SK-N-DZ (cell line): ENCODE measurements around the gene CTXN1.
"Not testable (repeated sequence)": the region's sequence is repeated elsewhere in the genome, so short reads cannot be mapped to it uniquely, and the experiment has no call there.

Source experiments
- DNase-seq: peaks from one replicate; pipeline ENCODE4 v3.0.0-alpha.2; 2015; ENCODE audit warnings: low spot score

The CTXN1 gene

DNA sequence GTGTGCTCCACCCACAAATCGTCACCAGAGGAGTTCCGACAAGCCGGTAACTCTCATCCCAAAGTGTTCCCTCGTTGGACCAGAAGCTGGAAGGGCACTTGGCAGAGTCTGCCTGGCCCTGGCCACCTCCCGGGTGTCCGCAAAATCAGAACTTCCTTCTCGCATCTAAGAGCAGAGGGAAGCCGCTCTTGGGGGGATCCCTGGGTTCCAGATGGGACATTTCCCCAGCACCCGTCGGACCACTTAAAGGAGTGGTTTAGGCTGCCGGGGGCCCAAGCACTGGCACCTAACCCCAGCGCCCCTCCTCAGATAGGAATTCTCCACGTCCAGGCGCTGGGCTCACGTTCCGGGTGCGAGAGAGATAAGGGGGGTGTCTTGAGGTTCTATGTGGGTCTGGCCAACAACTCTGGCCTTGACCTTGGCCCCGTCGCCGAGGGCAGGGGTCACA is 23.1 kb downstream of the CTXN1 start:
- DNase-seq: no peak

DNA sequence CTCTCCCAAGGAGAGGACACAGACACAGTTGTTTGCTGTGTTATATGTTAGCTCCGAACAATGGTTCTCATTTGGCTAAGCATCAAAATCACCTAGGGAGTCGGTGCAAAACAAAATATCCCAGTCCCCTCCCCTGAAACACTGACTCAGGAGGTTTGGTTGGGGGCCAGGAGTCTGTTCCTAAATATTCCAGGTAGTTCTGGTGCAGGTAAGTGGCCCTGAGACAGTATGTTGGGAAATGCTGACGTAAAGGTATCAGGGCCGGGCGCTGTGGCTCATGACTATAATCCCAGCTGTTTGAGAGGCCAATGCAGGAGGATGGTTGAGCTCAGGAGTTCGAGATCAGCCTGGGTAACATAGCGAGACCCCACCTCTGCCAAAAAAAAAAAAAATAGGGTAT is 24.6 kb downstream of the CTXN1 start:
- no peak for DNase-seq

DNA sequence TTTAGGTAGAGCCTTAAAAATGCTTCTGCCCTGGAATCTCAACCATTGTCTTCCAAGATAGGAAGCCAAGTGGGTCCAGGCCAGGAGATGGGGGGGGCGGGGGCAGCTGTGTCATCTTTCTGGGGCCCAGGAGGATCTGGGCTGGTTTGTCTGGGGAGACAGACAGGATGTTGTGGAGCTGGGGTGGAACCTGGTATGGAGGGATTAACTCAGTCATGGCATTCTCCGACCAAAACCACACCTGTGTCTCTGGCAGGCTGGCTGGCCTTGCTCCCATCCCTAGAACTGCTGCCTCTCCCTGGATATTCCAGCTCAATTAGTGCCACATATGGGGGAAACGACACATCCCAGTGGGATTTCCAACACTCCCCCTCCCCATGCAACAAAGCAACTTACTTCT is 25.0 kb downstream of the CTXN1 start:
- no peak for DNase-seq

DNA sequence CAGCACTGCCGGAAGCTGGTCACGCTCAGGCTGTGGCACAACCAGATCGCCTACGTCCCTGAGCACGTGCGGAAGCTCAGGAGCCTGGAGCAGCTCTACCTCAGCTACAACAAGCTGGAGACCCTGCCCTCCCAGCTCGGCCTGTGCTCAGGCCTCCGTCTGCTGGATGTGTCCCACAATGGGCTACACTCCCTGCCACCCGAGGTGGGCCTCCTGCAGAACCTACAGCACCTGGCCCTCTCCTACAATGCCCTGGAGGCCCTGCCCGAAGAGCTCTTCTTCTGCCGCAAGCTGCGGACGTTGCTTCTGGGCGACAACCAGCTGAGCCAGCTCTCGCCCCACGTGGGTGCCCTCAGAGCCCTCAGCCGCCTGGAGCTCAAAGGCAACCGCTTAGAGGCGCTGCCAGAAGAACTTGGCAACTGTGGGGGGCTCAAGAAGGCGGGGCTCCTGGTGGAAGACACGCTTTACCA is 25.5 kb downstream of the CTXN1 start:
- DNase-seq: no peak

DNA sequence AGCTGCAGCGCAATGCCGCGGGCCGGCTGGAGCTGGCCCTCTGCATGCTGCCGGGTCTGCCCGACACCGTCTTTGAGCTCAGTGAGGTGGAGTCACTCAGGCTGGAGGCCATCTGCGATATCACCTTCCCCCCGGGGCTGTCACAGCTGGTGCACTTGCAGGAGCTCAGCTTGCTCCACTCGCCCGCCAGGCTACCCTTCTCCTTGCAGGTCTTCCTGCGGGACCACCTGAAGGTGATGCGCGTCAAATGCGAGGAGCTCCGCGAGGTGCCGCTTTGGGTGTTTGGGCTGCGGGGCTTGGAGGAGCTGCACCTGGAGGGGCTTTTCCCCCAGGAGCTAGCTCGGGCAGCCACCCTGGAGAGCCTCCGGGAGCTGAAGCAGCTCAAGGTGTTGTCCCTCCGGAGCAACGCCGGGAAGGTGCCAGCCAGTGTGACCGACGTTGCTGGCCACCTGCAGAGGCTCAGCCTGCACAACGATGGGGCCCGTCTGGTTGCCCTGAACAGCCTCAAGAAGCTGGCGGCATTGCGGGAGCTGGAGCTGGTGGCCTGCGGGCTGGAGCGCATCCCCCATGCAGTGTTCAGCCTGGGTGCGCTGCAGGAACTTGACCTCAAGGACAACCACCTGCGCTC is 26.1 kb downstream of the CTXN1 start:
- no peak for DNase-seq

DNA sequence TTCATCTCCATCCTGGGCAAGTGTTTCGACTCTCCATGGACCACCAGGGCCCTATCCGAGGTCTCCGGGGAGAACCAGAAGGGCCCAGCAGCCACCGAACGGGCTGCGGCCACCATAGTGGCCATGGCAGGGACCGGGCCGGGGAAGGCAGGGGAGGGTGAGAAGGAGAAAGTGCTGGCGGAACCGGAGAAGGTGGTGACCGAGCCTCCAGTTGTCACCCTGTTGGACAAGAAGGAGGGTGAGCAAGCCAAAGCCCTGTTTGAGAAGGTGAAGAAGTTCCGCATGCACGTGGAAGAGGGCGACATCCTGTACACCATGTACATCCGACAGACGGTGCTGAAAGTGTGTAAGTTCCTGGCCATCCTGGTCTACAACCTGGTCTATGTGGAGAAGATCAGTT is 27.0 kb downstream of the CTXN1 start:
- DNase-seq: no peak

DNA sequence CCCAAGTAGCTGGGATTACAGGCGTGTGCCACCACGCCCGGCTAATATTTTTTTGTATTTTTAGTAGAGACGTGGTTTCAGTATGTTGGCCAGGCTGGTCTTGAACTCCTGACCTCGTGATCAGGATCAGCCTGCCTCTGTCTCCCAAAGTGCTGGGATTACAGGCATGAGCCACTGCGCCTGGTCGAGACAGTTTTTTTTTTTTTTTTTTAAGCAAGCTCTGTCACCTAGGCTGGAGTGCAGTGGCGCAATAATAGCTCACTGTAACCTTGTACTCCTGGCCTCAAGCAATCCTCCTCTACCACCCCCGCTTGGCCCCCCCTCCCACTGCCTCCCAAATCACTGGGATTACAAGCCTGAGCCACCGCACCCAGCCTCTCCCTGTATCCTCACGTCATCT is 28.6 kb downstream of the CTXN1 start:
- DNase-seq: no peak

DNA sequence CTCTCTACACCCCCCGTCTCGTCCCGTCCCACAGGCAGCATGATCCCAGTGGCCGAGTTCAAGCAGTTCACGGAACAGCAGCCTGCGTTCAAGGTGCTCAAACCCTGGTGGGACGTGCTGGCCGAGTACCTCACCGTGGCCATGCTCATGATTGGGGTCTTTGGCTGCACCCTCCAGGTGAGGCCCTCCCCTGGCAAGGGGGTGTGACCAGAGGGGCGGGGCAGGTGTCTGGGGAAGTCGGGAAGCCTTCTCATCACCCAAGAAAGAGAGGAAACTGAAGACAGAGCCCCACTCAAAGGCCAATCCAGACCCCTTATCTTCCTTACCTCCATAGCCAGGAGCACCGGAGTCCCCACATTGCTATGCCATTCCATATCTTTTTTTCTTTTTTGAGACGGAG is 30.4 kb downstream of the CTXN1 start:
- no peak for DNase-seq

DNA sequence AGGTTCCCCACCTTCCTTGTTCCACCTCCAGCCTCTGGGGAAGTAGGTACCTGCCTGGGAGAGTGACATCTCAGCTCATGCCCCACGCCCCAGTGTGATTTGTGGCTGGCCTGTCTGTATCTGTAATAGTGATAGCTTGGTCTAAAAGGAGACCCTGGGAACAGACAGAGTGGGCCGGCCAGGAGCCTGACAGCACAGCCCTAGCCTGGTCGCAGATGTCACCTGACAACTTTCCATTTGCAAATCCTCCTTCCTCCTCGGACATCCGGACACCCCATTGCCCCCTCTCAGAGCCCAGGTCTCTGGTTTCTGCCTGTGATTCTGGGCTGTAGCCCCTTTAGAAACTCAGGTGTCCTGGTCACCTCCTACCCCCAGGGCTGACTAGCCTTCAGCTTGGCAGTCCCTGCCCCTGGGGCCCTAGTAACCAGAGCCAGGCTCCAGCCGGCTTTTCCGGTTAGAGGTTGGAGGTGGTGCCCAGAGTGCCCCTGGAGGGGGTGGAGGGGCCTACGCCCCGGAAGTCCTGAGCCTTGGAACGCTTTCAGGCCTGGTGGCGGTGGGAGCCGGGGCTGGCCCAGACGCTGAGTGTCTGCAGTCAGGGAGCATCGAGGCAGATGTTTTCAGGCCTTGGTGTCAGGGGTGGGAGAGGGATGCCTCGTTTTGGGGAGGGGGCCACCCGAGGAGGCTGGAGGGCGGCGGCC is 31.2 kb downstream of the CTXN1 start:
- DNase-seq: no peak

DNA sequence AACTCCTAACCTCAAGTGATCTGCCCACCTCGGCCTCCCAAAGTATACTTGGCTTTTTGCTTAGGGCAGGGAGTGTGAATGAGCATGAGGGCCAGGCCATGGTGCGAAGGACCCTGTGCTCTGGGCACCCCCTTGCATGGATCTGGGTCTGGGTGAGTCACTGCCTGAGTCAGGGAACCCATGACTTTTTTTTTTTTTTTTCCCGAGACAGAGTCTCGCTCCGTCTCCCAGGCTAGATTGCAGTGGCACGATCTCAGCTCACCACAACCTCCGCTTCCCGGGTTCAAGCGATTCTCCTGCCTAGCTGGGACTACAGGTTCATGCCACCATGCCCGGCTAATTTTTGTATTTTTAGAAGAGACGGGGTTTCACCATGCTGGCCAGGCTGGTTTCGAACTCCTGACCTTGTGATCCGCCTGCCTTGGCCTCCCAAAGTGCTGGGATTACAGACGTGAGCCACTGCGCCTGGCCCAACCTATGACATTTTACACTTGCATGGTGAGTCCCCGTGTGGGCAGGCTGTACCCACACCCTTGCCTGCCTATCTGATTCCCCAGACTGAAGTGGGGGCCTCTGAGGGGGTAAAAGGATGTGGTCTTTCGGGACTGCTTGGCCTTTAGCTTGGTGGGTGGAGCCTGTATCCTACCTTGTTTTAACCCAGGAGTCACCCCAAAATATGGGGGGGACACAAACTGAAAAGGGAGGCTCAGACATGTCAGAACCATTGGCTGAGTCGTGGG is 32.4 kb downstream of the CTXN1 start:
- DNase-seq: not testable (repeated sequence)

DNA sequence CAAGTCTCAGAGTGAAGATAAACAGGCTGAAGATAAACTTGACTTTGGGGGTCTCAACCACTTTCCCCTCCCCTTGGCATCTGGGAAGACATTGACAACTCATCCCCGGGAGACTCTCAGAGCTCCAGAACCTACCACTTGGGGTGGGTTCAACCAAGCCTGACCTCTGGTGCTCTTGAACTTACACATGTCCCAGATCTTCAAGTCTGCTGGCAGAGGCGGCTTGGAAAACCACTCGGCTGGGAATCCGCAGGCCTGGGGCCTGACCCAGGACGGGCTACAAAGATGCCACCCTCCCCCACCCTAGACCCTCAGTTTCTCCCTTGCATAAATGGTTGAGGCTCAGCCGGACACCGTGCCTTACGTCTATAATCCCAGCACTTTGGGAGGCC is 37.1 kb downstream of the CTXN1 start:
- no peak for DNase-seq

DNA sequence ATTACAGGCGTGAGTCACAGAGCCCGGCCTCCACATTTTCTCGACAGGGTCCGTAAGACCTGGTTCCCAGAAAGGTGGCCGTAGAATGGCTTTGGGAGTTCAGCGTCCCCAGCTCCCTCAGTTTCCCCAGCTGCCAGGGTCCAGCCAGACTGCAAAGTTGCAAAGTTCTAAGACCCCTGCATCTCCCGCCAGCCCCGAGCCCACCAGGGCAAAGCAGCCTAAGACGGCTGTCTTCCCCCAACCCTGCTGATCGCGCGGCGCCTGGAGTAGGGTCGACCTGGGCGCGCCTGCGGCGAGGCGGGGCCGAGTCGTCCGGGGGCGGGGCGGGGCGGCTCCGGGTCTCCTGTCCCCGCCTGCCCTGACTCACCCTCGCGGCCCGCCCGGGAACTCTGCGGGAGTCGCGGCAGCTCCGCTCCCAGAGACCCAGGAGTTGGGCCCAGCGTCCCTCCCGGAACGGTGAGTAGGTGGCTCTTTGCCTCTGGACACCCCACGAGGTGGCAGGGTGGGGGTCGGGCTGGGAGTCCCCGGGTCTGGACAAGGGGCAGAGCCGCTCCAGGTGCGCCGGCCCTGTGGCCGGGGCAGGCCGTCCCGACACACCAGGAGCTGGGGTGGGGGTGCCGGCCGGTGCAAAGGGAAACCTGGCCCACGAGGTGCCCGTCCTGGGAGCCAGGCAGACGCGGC is 37.6 kb downstream of the CTXN1 start, which contains the start of gene LRRC8E:
TSS of gene LRRC8E (plus strand) at position 366 of the 681 bp plus-strand sequence. CDS start 7,094 bp downstream, outside the sequence.
- no peak for DNase-seq

DNA sequence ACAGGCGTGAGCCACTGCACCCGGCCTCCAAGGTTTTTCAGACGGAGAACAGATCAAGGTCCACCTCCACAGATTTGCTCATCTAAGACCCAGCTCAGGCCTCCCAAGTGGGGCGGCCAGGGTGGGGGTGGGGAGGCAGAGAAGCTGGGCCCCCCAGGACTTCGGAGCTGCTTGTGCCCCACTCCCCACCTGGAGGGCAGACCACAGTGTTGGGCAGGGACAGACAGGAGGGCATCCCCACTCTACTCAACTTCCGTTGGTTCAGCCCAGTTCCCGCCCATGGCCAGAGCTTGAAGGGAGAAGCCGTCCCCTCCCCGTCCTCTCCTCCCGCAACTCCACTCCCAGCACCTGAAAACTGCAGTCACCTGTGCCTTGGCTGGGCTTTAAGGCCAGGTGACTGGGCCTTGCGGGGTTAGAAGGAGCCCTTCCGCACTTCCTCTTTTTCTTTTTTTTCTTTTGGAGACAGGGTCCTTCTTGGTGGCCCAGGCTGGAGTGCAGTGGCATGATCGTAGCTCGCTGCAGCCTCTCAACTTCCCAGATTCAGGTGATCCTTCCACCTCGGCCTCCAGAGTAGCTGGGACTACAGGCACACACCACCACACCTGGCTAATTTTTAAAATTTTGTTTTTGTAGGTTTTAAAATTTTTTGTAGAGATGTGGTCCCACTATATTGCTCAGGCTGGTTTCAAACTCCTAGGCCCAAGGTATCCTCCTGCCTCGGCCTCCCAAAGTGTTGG is 38.4 kb downstream of the CTXN1 start:
- no peak for DNase-seq

DNA sequence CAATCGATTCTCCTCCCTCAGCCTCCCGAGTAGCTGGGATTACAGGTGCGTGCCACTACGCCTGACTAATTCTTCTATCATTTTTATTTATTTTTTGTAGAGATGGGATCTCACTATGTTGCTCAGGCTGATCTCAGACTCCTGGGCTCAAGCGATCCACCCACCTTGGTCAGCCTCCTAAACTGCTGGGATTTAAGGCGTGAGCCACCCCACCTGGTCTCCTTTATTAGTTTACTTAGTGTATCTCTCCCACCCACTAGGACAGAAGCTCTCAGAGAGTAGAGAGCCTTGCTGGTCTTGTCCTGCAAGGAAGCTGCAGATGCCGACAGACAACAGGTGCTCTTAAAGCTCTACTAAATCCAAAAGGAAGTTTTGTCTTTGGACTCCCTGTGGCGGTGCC is 40.1 kb downstream of the CTXN1 start:
- DNase-seq: no peak

DNA sequence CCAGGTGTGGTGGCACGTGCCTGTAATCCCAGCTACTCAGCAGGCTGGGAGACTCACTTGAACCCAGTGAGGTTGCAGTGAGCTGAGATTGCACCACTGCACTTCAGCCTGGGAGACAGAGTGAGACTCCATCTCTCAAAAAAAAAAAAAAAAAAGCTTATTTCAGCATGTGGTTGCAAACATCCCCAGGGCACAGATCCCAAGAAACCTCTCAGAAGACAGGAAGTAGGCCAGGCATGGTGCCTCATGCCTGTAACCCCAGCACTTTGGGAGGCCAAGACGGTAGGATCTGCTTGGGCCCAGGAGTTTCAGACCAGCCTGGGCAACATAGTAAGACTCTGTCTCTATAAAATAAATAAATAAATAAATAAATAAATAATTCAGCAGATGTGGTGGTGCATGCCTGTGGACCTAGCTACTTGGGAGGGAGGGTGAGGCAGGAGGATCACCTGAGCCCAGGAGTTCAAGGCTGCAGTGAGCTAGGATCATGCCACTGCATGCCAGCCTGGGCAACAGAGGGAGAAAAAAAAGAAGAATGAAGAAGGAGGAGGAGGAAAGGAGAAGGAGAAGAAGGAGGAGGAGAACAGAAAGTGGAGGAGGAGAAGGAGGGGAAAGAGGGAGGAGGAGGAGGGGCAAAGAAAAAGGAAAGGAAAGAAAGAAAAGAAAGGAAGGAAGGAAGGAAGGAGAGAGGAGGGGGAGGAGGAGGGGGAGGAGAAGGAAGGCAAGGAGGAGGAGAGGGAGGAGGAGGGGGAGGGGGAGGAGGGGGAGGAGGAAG is 42.0 kb downstream of the CTXN1 start:
- DNase-seq: no peak

DNA sequence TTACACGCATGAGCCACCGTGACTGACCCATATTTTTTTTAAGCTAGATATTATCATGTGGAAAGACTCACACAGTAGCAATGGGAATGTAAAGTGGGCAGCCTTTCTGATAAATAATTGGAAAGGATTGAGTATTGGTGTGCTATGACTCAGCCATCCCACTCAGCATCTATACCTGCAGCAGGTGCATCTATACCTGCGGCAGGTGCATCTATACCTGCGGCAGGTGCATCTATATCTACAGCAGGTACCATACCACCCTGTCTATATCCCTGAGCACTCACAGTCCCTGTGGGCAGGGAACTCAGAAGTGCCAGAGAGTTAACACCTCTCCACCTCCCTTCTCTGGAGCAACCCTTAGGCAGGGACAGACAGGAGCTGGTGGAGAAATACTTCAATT is 42.8 kb downstream of the CTXN1 start:
- DNase-seq: no peak

DNA sequence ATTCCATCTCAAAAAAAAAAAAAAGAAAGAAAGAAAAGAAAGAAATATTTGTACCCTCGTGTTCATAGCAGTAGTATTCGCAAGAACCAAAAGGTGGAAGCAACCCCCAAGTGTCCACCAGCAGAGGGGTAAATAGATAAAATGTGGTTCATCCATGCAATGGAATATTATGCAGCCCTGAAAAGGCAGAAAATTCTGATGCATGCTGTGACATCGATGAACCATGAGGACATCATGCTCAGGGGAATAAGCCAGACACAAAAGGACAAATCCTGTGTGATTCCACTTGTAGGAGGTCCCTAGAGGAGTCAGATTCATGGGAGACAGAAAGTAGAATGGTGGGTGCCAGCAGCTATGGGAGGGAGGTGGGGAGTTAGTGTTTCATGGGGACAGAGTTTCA is 44.0 kb downstream of the CTXN1 start:
- no peak for DNase-seq

DNA sequence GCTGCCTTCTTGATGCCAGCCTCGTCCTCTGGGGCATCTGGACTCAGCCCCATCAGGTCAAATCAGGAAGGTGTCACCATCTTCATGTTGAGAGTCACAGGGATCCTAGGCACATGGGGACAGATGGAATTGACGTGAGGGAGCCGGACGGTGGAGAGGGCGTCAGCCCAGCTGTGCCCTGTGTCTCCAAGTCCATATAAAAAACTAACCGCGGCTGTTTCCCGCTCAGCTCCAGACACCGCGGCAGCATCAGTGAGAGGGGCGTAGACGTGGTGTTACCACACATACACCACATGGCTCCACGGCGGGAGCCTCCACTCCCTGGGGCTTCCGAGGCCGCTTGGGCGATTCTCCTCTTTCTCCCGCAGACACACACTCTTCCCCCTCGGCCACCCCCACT is 46.1 kb downstream of the CTXN1 start:
- DNase-seq: no peak

DNA sequence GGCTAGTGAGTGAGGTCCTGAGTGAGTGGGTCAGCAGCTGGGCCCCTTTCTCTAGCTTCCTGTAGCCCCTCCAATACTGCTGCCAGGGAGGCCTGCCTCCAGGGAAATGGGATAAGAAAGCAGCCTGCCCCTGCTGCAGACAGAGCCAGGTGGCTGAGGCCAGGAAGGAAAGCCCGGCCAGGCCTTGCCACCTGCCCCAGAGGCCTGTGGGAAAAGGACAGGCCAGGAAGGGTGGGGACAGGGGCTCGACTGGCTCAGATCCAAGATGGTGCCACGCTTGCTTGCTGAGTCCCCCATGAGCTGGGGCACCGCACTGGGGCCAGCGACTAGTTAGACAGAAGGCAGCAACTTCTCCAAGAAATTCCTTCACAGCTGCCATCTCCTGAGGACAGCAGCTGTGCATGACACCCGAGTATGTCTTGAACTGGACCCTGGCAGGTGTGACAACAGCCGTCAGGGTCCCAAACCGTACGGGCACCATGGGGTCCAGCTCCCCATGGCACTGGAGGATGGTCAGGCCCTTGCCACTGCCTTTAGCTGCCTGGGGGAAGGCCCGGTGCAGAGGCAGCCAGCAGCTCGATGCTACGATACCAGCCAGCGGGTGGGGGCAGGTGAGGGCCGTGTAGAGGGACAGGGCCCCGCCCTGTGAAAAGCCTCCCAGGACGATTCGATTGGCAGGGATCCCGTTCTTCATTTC is 46.7 kb downstream of the CTXN1 start:
- no peak for DNase-seq

DNA sequence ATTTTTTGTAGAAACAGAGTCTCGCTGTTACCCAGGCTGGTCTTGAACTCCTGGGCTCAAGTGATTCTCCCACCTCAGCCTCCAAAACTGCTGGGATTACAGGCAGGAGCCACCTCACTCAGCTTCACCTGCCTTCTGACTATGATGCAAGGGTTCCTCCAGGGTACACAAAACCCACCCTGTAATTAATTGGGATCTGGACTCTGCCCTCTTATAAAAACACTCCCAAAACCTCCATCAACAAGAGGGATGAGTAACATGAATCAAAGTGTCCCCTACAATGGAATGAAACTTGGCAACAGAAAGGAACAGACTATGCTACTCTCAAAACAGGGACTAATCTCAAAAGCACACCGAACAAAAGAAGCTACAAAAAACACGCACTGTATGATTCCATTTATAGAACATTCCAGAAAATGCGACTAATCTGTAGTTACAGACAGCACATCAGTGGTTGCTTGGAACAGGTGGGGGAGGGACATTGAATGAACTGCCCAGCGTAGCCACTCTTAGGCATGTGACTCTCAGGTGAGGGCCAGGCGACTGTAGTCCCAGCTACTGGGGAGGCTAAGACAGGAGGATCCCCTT is 48.6 kb downstream of the CTXN1 start:
- DNase-seq: no peak
